Activated CD4-positive, alpha-beta memory T cell treated with anti-CD3 and anti-CD28 coated beads for 36 hours (primary cell): ENCODE results near the gene SNX30. TPM values are rescaled to one million over a fixed set of nuclear protein-coding genes. Genes with fewer than 3 reads are reported as not detected.

Source experiments
- CTCF ChIA-PET: fragments of 350-600 bp; sonication (Branson Sonifier 250); formaldehyde crosslinking; loops from one replicate; lab custom pipeline; 2021; ENCODE audit warnings: antibody characterized with exemption, inconsistent platforms; lab: Charles Lee
- POLR2A ChIA-PET: fragments of 350-600 bp; sonication (Branson Sonifier 250); formaldehyde crosslinking; loops from one replicate; lab custom pipeline; 2021; ENCODE audit warnings: antibody characterized with exemption; lab: Charles Lee
- DNase-seq: peaks from one replicate; pipeline ENCODE4 v3.0.0-alpha.2; 2020
- H3K27ac Mint-ChIP-seq: one replicate; pipeline ENCODE4 v1.8.0; 2021; ENCODE audit warnings: mixed read lengths
- H3K27me3 Mint-ChIP-seq: one replicate; pipeline ENCODE4 v1.8.0; 2021; ENCODE audit warnings: mixed read lengths
- H3K36me3 Mint-ChIP-seq: one replicate; pipeline ENCODE4 v1.8.0; 2021; ENCODE audit warnings: mixed read lengths
- H3K4me1 Mint-ChIP-seq: one replicate; pipeline ENCODE4 v1.8.0; 2021; ENCODE audit warnings: low read depth, mixed read lengths
- H3K4me3 Mint-ChIP-seq: one replicate; pipeline ENCODE4 v1.8.0; 2021; ENCODE audit warnings: mild to moderate bottlenecking, mixed read lengths
- H3K9me3 Mint-ChIP-seq: one replicate; pipeline ENCODE4 v1.8.0; 2021; ENCODE audit warnings: mixed read lengths
- intact Hi-C: fragments of 100-400 bp; cut with micrococcal nuclease; formaldehyde crosslinking; loops from one replicate; pipeline ENCODE4 v1.15.1; 2023
- total RNA-seq, 2 experiments: library from RNA; stranded (reverse); gene quantifications; one replicate each; pipeline ENCODE4 v1.2.3, GENCODE V29; 2021

The SNX30 gene
- total RNA-seq, 2 experiments from 2014 or later = 4.4 to 4.8 TPM

DNA sequence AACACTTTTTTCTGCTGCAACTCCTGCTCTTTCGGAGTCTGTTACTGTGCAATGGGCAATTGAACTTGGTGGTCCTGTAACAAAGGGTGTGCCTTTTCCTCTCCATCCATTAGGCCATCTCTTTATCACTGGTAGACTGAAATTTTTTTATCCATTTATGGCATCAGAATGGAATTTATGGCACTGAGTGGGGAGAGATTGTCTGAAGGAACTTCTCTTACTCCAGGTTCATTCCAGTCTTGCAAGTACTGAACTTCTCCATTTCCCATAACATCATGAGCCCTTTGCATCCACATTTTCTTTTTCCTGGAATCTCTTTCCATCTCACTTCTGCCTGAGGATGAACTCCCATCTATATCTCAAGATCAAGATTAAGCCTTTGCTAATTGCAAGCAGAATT lies 130.1 kb downstream of the SNX30 start:
- ChIA-PET POLR2A (no interaction called here), CTCF (no interaction called here)
- intact Hi-C loops = no loop called here
- Mint-ChIP-seq H3K36me3 (peaks cover 2% of the 10 kb centered on the region), H3K27ac (no peak overlapping the region), H3K4me3 (no peak overlapping the region), H3K9me3 (no peaks in the 10 kb centered on the region), H3K27me3 (no peaks in the 10 kb centered on the region), H3K4me1 (no peaks in the 10 kb centered on the region)
- DNase-seq = no peak

DNA sequence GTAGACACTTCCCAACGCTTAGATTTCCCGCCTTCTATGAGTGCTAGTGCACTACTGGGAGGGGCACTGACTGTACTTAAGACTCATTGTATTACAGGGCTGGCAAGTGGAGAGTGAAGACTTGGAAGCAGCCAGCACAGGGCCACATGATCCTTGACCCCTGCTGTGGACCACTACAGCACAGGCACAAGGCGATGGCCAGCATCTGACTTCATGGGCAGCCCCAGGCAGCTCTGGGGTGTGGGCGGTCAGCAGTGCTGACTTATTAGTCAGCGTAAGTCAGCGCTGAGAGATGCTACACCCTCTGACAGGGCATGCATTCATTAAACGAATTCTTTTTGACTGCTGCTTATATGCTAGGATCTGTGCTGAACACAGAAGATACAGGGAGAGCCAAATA lies 130.8 kb downstream of the SNX30 start:
- H3K4me3 Mint-ChIP-seq = no peak overlapping the region
- H3K27me3 Mint-ChIP-seq = no peaks in the 10 kb centered on the region
- no peak overlapping the region for H3K27ac Mint-ChIP-seq
- POLR2A ChIA-PET = no interaction called here
- intact Hi-C loops = no loop called here
- no peaks in the 10 kb centered on the region for H3K9me3 Mint-ChIP-seq
- peaks cover 2% of the 10 kb centered on the region for H3K36me3 Mint-ChIP-seq
- DNase-seq = no peak
- no peaks in the 10 kb centered on the region for H3K4me1 Mint-ChIP-seq
- CTCF ChIA-PET = no interaction called here

DNA sequence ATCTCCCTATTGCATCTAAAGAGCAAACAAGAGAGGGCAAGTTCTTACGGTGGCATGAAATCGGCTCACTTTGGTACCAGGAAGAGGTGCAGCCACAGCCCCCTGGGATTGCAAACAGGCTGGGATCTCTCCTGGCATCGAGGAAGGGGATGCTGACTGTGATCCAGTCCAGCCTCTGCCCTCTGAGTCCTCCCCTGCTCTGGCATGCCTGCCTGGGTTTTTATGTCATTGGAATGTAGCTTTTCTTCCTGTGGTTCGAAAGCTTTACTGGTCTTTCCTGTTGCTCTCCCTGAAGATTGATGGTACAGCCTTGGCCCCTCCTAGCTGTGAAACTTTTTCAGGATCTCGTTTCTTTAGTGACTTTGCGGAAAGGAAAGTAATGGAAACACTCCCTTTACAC lies 133.5 kb downstream of the SNX30 start:
- intact Hi-C loops = no loop called here
- no peaks in the 10 kb centered on the region for H3K9me3 Mint-ChIP-seq
- ChIA-PET CTCF (interaction anchor here (2.1 kb wide), 1 partner anchor 19 kb away, joined by 7 read pairs; no protein-coding TSS in a partner anchor), POLR2A (no interaction called here)
- DNase-seq = no peak
- H3K36me3 Mint-ChIP-seq = peaks cover 2% of the 10 kb centered on the region
- no peak overlapping the region for H3K27ac Mint-ChIP-seq
- no peak overlapping the region for H3K4me3 Mint-ChIP-seq
- H3K27me3 Mint-ChIP-seq = no peaks in the 10 kb centered on the region
- no peaks in the 10 kb centered on the region for H3K4me1 Mint-ChIP-seq

DNA sequence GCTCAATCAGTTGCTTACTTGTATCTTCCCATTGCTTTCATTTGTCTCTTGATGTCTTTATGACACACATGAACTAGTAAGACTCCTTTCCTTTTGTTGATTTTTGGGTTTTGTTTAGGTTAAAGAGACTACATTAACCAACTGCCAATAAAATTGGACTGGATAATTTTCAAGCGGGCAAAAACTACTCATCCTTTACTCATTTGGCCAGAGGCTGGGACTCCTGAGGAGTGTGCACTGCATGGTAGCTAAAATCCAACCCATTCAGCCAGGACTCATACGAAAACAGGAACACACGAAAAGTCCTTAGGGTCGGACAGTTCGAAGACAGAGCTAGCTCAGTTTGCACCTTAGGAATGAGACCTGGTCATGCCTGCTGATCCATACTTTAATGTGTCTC lies 134.2 kb downstream of the SNX30 start:
- Mint-ChIP-seq H3K9me3 (no peaks in the 10 kb centered on the region), H3K4me1 (no peaks in the 10 kb centered on the region), H3K27ac (no peak overlapping the region), H3K27me3 (peaks cover 5% of the 10 kb centered on the region), H3K4me3 (no peak overlapping the region), H3K36me3 (peaks cover 2% of the 10 kb centered on the region)
- no peak for DNase-seq
- ChIA-PET CTCF (interaction anchor here (2.1 kb wide), 1 partner anchor 18 kb away, joined by 7 read pairs; no protein-coding TSS in a partner anchor), POLR2A (no interaction called here)
- intact Hi-C loops = no loop called here

DNA sequence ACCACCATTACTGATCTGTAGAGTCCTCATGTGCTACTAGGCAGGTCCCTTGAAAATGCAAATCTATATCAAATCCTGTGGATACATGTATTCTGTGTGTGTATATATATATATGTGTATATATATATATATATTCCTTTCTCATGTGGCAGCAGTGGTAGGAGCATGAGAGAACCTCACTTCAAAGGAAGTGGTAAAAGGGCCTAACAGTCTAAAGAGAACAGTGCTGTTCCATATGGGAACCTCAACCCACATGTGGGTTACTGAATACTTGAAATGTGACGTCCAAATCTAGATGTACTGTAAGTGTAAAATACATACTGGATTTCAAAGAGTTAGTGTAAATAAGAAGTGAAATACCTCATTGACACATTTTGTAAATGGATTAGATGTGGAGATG lies 134.8 kb downstream of the SNX30 start:
- Mint-ChIP-seq H3K4me3 (no peak overlapping the region), H3K9me3 (no peaks in the 10 kb centered on the region), H3K27me3 (peaks cover 11% of the 10 kb centered on the region), H3K4me1 (no peaks in the 10 kb centered on the region), H3K36me3 (peaks cover 2% of the 10 kb centered on the region), H3K27ac (no peak overlapping the region)
- no peak for DNase-seq
- ChIA-PET POLR2A (no interaction called here), CTCF (interaction anchor here (2.1 kb wide), 1 partner anchor 17 kb away, joined by 7 read pairs; no protein-coding TSS in a partner anchor)
- intact Hi-C loops = no loop called here

DNA sequence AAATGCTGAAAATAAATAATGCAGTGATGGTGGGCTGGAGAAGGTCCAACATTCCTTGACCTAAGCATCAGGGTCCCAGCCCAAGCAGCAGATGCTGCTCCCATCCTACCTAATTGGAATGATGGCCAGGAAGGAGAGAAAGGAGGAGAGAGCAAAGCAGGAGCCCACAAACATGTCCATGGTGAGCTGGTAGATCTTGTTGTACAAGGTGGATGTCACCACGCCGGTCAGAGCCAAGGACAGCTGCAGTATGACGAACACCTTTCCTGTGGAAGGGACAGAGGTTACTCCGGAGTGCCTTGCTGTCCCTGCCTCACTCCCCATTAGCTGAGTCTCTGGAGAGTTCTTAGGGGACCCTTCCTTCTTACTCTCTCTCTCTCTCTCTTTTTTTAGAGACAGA lies 135.8 kb downstream of the SNX30 start:
- no peak overlapping the region for H3K4me3 Mint-ChIP-seq
- no peak overlapping the region for H3K27ac Mint-ChIP-seq
- H3K9me3 Mint-ChIP-seq = no peaks in the 10 kb centered on the region
- peaks cover 16% of the 10 kb centered on the region for H3K27me3 Mint-ChIP-seq
- no peak for DNase-seq
- no peaks in the 10 kb centered on the region for H3K4me1 Mint-ChIP-seq
- CTCF ChIA-PET = interaction anchor here (1.0 kb wide), 1 partner anchor 17 kb away, joined by 4 read pairs; no protein-coding TSS in a partner anchor
- no peaks in the 10 kb centered on the region for H3K36me3 Mint-ChIP-seq
- intact Hi-C loops = no loop called here
- POLR2A ChIA-PET = no interaction called here

DNA sequence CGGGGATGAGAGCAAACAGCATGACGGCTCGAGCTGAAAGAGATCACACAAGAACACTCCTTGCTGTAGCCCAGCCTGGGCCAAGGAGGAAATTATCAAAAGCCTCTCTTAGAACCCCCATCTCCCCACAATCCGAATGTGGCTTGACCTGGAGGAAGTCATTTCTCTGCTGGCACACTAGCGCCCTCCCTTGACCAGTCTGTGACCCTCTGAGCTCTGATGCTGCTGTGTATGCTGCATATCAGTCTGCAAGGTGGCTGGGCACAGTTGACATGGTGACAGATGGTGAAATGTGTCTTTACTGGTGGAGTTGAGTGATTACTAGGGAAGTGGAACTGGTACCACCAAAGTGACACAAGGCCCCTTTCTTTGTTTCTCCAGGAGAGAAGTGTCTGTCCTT lies 136.8 kb downstream of the SNX30 start:
- no peak overlapping the region for H3K27ac Mint-ChIP-seq
- no peak overlapping the region for H3K4me3 Mint-ChIP-seq
- DNase-seq = peak; percentile 35
- H3K36me3 Mint-ChIP-seq = no peaks in the 10 kb centered on the region
- no peaks in the 10 kb centered on the region for H3K9me3 Mint-ChIP-seq
- H3K4me1 Mint-ChIP-seq = no peaks in the 10 kb centered on the region
- ChIA-PET CTCF (interaction anchor here (1.5 to 1.8 kb wide), 2 partner anchors 16 to 42 kb away, joined by 5 to 9 read pairs; no protein-coding TSS in a partner anchor), POLR2A (no interaction called here)
- peaks cover 24% of the 10 kb centered on the region for H3K27me3 Mint-ChIP-seq
- intact Hi-C loops = loop anchor here (1.0 kb wide), 1 partner anchor 43 kb away; no protein-coding TSS in a partner anchor

DNA sequence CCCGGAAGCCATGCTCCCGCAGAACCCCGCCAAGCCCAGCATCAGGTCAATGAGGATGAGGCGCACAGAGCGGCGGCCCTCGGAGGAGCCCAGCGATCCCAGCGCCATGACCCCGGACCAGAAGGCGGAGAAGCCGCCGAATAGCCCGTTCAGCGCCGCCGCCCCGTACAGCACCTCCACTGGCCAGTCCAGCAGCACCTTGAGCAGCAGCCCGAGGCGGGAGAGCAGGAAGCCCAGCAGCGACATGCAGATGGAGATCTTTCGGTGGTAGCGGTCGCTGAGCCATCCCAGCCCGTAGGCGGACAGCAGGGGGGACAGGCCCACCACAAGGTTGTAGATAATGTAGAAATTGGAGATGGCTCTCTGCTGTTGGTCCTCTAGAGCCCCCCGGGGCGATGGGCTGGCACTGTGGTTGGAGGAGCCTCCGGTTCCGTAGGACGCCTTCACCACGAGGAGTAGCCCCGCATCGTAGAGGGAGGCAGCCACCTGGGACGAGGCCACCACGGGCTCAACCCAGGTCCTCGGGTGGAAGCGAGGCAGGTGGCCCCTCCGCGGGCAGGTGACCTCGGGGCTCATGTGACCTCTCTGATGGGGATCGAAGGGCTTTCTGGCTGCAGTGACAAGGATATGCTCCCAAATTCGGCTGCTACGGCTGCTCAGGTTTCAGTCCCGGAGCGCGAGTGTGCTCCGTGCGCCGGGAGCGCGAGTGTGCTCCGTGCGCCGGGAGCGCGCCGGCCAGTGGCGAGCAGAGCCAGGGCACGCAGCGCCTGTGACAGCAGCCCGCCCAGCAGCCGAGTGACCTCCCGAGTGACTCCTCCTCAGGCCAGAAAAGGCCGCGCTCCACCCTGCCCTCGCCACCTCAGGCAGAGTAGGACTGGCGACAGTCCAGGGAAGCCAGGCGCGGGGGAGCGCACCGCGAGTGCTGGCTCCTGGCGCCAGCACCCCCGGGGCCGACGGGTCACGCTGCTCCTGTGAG lies 139.8 kb downstream of the SNX30 start, which contains the start of gene SLC46A2:
Gene SLC46A2, minus strand, starts transcription at position 771 of the 976 bp plus-strand sequence. Its CDS starts 195 bp downstream, at position 576.
- Mint-ChIP-seq H3K4me3 (no peak within 1 kb of the TSS), H3K4me1 (no peaks in the 10 kb centered on the region), H3K27ac (no peak within 1 kb of the TSS), H3K36me3 (no peaks in the 10 kb centered on the region), H3K9me3 (no peaks in the 10 kb centered on the region), H3K27me3 (peaks cover 27% of the 10 kb centered on the region)
- ChIA-PET CTCF (no interaction called here), POLR2A (no interaction called here)
- no peak for DNase-seq
- intact Hi-C loops = no loop called here

DNA sequence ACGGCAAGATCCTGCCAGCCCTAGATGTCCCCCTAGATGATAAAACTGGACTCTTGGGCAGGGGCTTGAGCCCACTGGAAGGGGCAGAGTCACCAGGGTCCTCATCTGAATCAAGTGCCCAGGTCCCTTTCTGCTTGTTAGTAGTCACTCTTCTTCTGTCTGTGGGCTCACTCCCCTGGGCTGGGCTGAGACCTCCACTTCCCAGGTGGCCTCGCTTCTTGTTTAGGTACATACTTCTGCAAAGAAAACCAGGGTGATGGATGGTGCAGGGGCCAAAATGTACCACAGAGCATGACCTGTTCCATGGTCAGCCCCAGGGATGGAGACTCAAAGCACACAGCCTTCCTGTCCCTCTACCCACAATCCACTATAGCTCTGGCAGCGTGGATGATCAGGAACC lies 141.0 kb downstream of the SNX30 start:
- ChIA-PET CTCF (no interaction called here), POLR2A (no interaction called here)
- no peaks in the 10 kb centered on the region for H3K9me3 Mint-ChIP-seq
- no peak for DNase-seq
- H3K36me3 Mint-ChIP-seq = no peaks in the 10 kb centered on the region
- H3K4me3 Mint-ChIP-seq = no peak overlapping the region
- peaks cover 34% of the 10 kb centered on the region for H3K27me3 Mint-ChIP-seq
- intact Hi-C loops = no loop called here
- no peak overlapping the region for H3K27ac Mint-ChIP-seq
- no peaks in the 10 kb centered on the region for H3K4me1 Mint-ChIP-seq

DNA sequence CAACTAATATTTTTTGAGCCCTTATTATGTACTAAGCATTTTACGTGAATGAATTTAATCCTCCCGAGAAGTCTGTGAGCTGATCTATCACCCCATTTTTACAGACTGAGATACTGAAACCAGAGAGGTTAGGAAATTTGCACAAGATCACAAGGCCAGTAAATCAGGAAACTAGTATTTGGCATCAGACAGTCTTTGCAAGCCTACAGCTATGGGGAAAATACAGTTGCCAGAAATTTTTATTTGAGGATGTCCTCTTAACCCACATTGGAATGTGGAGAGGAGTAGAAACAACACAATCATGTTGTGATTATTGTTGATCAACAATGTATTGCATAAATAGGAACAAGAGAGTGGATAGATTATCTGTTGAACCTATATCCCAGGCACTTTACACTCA lies 142.4 kb downstream of the SNX30 start:
- H3K36me3 Mint-ChIP-seq = no peaks in the 10 kb centered on the region
- ChIA-PET POLR2A (no interaction called here), CTCF (no interaction called here)
- no peaks in the 10 kb centered on the region for H3K9me3 Mint-ChIP-seq
- no peak overlapping the region for H3K4me3 Mint-ChIP-seq
- peaks cover 36% of the 10 kb centered on the region for H3K27me3 Mint-ChIP-seq
- intact Hi-C loops = no loop called here
- H3K27ac Mint-ChIP-seq = no peak overlapping the region
- no peak for DNase-seq
- no peaks in the 10 kb centered on the region for H3K4me1 Mint-ChIP-seq

DNA sequence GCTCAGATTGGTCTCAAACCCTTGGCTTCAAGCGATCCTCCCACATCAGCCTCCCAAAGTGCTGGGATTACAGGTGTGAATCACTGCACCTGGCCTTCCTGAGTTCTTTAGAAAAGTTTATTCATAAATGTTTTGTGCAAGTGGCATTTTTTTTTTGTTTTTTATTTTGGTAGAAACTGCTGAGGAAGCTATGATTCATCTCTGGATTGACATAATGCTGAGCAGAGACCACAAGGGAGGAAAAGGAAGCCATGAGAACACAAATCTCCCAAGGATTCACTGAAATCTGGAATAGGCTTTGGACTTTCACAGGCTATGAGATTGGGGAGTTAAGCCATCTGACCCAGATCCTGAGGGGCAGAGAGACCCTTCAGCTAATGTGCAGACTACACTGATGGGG lies 143.5 kb downstream of the SNX30 start:
- H3K27me3 Mint-ChIP-seq = peaks cover 44% of the 10 kb centered on the region
- CTCF ChIA-PET = interaction anchor here (0.9 kb wide), 1 partner anchor 9 kb away, joined by 3 read pairs; no protein-coding TSS in a partner anchor

DNA sequence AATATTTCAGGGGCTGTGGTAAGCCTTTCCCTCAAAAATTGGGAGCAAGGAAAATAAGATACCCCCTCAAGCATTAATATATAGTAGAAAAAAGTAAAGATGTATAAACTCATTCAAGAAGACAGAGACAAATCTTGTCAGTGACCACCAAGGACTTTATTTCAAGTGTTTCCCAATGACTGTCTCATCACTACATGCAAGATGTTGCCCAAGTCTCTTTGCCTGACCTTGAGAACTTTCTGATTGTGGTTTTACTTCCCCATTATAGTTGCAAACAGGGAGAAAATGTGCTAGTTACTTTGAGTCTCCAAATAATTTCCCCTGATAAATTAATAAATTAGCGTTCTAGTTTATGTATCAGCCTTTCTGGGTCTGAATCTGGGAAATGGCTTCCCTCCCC lies 144.1 kb downstream of the SNX30 start:
- Mint-ChIP-seq H3K4me1 (no peaks in the 10 kb centered on the region), H3K9me3 (no peaks in the 10 kb centered on the region), H3K27me3 (peaks cover 41% of the 10 kb centered on the region), H3K36me3 (no peaks in the 10 kb centered on the region), H3K27ac (no peak overlapping the region), H3K4me3 (no peak overlapping the region)
- ChIA-PET POLR2A (no interaction called here), CTCF (no interaction called here)
- no peak for DNase-seq
- intact Hi-C loops = no loop called here

More for the DNA sequence above, 143.5 kb downstream of the SNX30 start:
- intact Hi-C loops = no loop called here
- no peak for DNase-seq
- Mint-ChIP-seq H3K27ac (no peak overlapping the region), H3K36me3 (no peaks in the 10 kb centered on the region), H3K9me3 (no peaks in the 10 kb centered on the region), H3K4me3 (no peak overlapping the region), H3K4me1 (no peaks in the 10 kb centered on the region)
- POLR2A ChIA-PET = no interaction called here
